HEK293 (cell line): Measurements from ENCODE around the gene SNX13.
A peak's percentile ranks its signal among the peaks of the same experiment; 100 is the strongest.

Source experiments
- CTCF ChIA-PET: fragments of 350-600 bp; formaldehyde crosslinking; extraction: SDS; loops from one replicate; lab custom pipeline; 2021; ENCODE audit warnings: antibody characterized with exemption; lab: Yijun Ruan, JAX
- POLR2A ChIA-PET: fragments of 300-600 bp; formaldehyde crosslinking; extraction: SDS; loops from one replicate; lab custom pipeline; 2020; ENCODE audit warnings: antibody characterized with exemption, inconsistent platforms; lab: Yijun Ruan, JAX
- H3K27ac ChIP-seq: fragments of 200-500 bp; sonication (Bioruptor generic); 2 replicates; pipeline ENCODE4 v1.5.1; 2014; ENCODE audit warnings: low read depth, low read length, control low read depth, inconsistent platforms; ENCODE audit errors: extremely low read depth
- H3K36me3 ChIP-seq, 2 experiments: fragments of 200-500 bp in 1 of 2; sonication (Bioruptor generic) in 1 of 2; 1 replicate in 1 of 2; 2 replicates in 1 of 2; pipeline ENCODE4 v1.5.1; 2014 to 2017; ENCODE audit warnings: inconsistent platforms in 2 of 2, low read length in 2 of 2; ENCODE audit not compliant: control insufficient read depth in 2 of 2, insufficient read depth in 1 of 2
- H3K4me1 ChIP-seq: fragments of 200-500 bp; sonication (Bioruptor generic); 2 replicates; pipeline ENCODE4 v1.5.1; 2014; ENCODE audit warnings: mild to moderate bottlenecking, low read length, inconsistent platforms; ENCODE audit not compliant: control insufficient read depth, insufficient read depth
- H3K4me3 ChIP-seq: 2 replicates; pipeline ENCODE4 v1.5.1; 2011; ENCODE audit warnings: low read depth, mild to moderate bottlenecking, control low read depth, low read length, moderate library complexity
- H3K9me3 ChIP-seq: fragments of 200-500 bp; sonication (Bioruptor generic); 2 replicates; pipeline ENCODE4 v1.5.1; 2014; ENCODE audit warnings: low read depth, low read length, inconsistent platforms; ENCODE audit not compliant: control insufficient read depth, insufficient read depth
- BCL11B ChIP-seq: fragments of 450-650 bp; formaldehyde crosslinking; IDR thresholded peaks from 2 replicates; pipeline ENCODE4 v1.5.1; 2016; ENCODE audit warnings: low read depth, missing biosample characterization, missing genetic modification characterization
- GLIS2 ChIP-seq: fragments of 450-650 bp; formaldehyde crosslinking; IDR thresholded peaks from 2 replicates; pipeline ENCODE4 v1.5.1; 2016; ENCODE audit warnings: missing biosample characterization, missing genetic modification characterization
- KLF17 ChIP-seq: fragments of 450-650 bp; formaldehyde crosslinking; IDR thresholded peaks from 2 replicates; pipeline ENCODE4 v1.5.1; 2016; ENCODE audit warnings: missing biosample characterization, missing genetic modification characterization
- KLF8 ChIP-seq: fragments of 450-650 bp; formaldehyde crosslinking; IDR thresholded peaks from 2 replicates; pipeline ENCODE4 v1.5.1; 2016; ENCODE audit warnings: missing biosample characterization, missing genetic modification characterization
- PRDM1 ChIP-seq: fragments of 450-650 bp; formaldehyde crosslinking; IDR thresholded peaks from 2 replicates; pipeline ENCODE4; 2016; ENCODE audit warnings: missing biosample characterization, missing genetic modification characterization
- PRDM6 ChIP-seq: fragments of 450-650 bp; formaldehyde crosslinking; IDR thresholded peaks from 2 replicates; pipeline ENCODE4 v1.5.1; 2017; ENCODE audit warnings: missing biosample characterization, missing genetic modification characterization
- SCRT1 ChIP-seq: fragments of 450-650 bp; formaldehyde crosslinking; IDR thresholded peaks from 2 replicates; pipeline ENCODE4 v1.5.1; 2016; ENCODE audit warnings: missing biosample characterization, missing genetic modification characterization, borderline replicate concordance
- SCRT2 ChIP-seq: fragments of 450-650 bp; formaldehyde crosslinking; IDR thresholded peaks from 2 replicates; pipeline ENCODE4 v1.5.1; 2016; ENCODE audit warnings: missing biosample characterization, missing genetic modification characterization
- TRIM28 ChIP-seq: IDR thresholded peaks from 2 replicates; pipeline ENCODE4 v1.6.1; 2011; ENCODE audit warnings: low read length, control low read depth, borderline replicate concordance
- ZBTB48 ChIP-seq: fragments of 450-650 bp; formaldehyde crosslinking; IDR thresholded peaks from 2 replicates; pipeline ENCODE4 v1.5.1; 2016; ENCODE audit warnings: missing biosample characterization, missing genetic modification characterization
- ZFP69B ChIP-seq: fragments of 450-650 bp; formaldehyde crosslinking; IDR thresholded peaks from 2 replicates; pipeline ENCODE4 v1.5.1; 2016; ENCODE audit warnings: missing biosample characterization, missing genetic modification characterization
- ZNF114 ChIP-seq: fragments of 450-650 bp; formaldehyde crosslinking; IDR thresholded peaks from 2 replicates; pipeline ENCODE4 v1.5.0; 2017; ENCODE audit warnings: missing biosample characterization, missing genetic modification characterization
- ZNF140 ChIP-seq: fragments of 450-650 bp; formaldehyde crosslinking; IDR thresholded peaks from 2 replicates; pipeline ENCODE4 v1.5.1; 2016; ENCODE audit warnings: missing biosample characterization, missing genetic modification characterization
- ZNF146 ChIP-seq: fragments of 450-650 bp; formaldehyde crosslinking; IDR thresholded peaks from 2 replicates; pipeline ENCODE4 v1.5.1; 2016; ENCODE audit warnings: missing biosample characterization, missing genetic modification characterization
- ZNF26 ChIP-seq: fragments of 450-650 bp; formaldehyde crosslinking; IDR thresholded peaks from 2 replicates; pipeline ENCODE4 v1.5.1; 2016; ENCODE audit warnings: missing biosample characterization, missing genetic modification characterization
- ZNF311 ChIP-seq: fragments of 450-650 bp; formaldehyde crosslinking; IDR thresholded peaks from 2 replicates; pipeline ENCODE4 v1.5.1; 2017; ENCODE audit warnings: missing biosample characterization, missing genetic modification characterization, borderline replicate concordance
- ZNF426 ChIP-seq: fragments of 450-650 bp; formaldehyde crosslinking; IDR thresholded peaks from 2 replicates; pipeline ENCODE4 v1.5.1; 2017; ENCODE audit warnings: missing biosample characterization, missing genetic modification characterization, mild to moderate bottlenecking, inconsistent platforms, moderate library complexity
- ZNF433 ChIP-seq: fragments of 450-650 bp; formaldehyde crosslinking; IDR thresholded peaks from 2 replicates; pipeline ENCODE4 v1.5.1; 2016; ENCODE audit warnings: missing biosample characterization, missing genetic modification characterization, low read depth
- ZNF501 ChIP-seq: fragments of 450-650 bp; formaldehyde crosslinking; IDR thresholded peaks from 2 replicates; pipeline ENCODE4 v1.5.1; 2016; ENCODE audit warnings: missing biosample characterization, missing genetic modification characterization
- ZNF510 ChIP-seq: fragments of 450-650 bp; formaldehyde crosslinking; IDR thresholded peaks from 2 replicates; pipeline ENCODE4 v1.5.1; 2018; ENCODE audit warnings: mild to moderate bottlenecking, missing genetic modification characterization, missing biosample characterization; ENCODE audit not compliant: insufficient replicate concordance
- ZNF514 ChIP-seq: fragments of 450-650 bp; formaldehyde crosslinking; IDR thresholded peaks from 2 replicates; pipeline ENCODE4 v1.5.1; 2016; ENCODE audit warnings: missing biosample characterization, missing genetic modification characterization
- ZSCAN30 ChIP-seq: fragments of 450-650 bp; IDR thresholded peaks from 2 replicates; pipeline ENCODE4 v1.5.1; 2018; ENCODE audit warnings: missing biosample characterization, mild to moderate bottlenecking, missing genetic modification characterization, moderate library complexity
- TF ChIP-seq, protein P1 (sequence below): fragments of 450-650 bp; formaldehyde crosslinking; IDR thresholded peaks from 2 replicates; pipeline ENCODE4 v1.5.1; 2016; ENCODE audit warnings: missing biosample characterization, missing genetic modification characterization

The SNX13 gene

DNA sequence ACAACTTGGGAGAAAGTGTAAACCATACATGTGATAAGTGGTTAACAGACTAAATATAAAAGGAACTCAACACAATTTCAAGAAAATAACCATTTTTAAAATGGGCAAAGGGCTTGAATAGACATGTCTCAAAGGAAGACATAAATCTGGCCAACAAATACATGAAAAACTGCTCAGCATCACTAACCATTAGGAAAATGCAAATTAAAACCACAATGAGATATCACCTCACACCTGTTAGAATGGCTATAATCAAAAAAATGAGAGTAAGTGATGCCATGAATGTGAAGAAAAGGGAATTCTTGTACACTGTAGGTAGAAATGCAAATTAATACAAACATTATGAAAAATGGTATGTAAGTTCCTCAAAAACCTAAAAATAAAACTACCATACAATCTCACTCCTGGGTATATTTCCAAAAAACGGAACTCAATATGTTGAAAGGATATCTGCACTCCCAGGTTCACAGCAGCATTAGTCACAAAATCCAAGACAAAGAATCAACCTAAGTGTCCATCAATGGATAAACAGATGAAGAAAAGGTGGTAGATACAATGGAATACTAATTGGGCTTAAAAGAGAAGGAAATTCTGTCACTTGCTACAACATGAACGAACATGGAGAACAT is 5.6 kb downstream of the SNX13 start:
- POLR2A ChIA-PET = no interaction called here
- no peak overlapping the region for H3K4me3 ChIP-seq
- peaks cover 3% of the 10 kb centered on the region for H3K4me1 ChIP-seq

GRCh38 chr7:17934094-17934493 is 6.2 kb downstream of the SNX13 start:
- no peak for TF ChIP-seq KLF17
- peak; percentile 40; the same call in 1 of the 2 replicates for TF ChIP-seq PRDM6 (tag by site-specific recombination)
- no peaks in the 10 kb centered on the region for H3K36me3 ChIP-seq
- CTCF ChIA-PET = interaction anchor here (0.6 kb wide), 1 partner anchor 219 kb away, joined by 8 read pairs; no protein-coding TSS in a partner anchor
- H3K4me3 ChIP-seq = no peak overlapping the region
- no peak overlapping the region for H3K27ac ChIP-seq
- no peaks in the 10 kb centered on the region for H3K9me3 ChIP-seq
- POLR2A ChIA-PET = no interaction called here
- H3K4me1 ChIP-seq = peaks cover 3% of the 10 kb centered on the region

More for the DNA sequence above, 5.6 kb downstream of the SNX13 start:
- Histone ChIP-seq H3K27ac (no peak overlapping the region), H3K36me3 (no peaks in the 10 kb centered on the region), H3K9me3 (no peaks in the 10 kb centered on the region)
- TF ChIP-seq BCL11B (tag by site-specific recombination) (no peak), SCRT2 (tag by site-specific recombination) (peak; percentile 53; the same call in 1 of the 2 replicates), PRDM1 (no peak)
- CTCF ChIA-PET = no interaction called here

DNA sequence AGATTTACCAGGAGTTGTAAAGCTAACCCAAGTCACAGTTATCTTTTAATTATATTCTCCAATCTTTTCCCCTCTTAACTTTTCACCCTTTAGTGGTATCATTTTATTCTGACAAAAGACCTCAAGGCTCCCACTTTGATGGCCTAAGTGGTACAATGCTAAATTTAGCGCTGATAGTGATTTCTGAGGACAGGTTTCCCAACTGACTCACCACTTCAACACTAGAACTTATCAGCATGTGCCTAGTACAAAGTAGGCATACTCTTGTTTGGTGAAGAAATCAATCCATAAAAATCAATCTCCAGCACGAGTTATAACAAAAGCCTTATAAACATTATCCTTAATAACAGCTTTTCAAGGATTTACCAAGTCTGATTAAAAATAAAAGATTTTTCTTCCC is 7.5 kb downstream of the SNX13 start:
- Histone ChIP-seq H3K36me3 (no peaks in the 10 kb centered on the region), H3K27ac (no peak overlapping the region), H3K4me1 (peaks cover 3% of the 10 kb centered on the region), H3K4me3 (no peak overlapping the region), H3K9me3 (no peaks in the 10 kb centered on the region)
- ChIA-PET POLR2A (no interaction called here), CTCF (no interaction called here)
- TF ChIP-seq ZNF140 (tag by site-specific recombination) (no peak), SCRT1 (tag by site-specific recombination) (no peak), ZNF510 (tag by site-specific recombination) (no peak), KLF8 (tag by site-specific recombination) (no peak), ZNF311 (tag by site-specific recombination) (no peak), ZNF114 (no peak), ZNF514 (tag by site-specific recombination) (no peak), TRIM28 (no peak), ZNF146 (no peak), ZNF433 (no peak), GLIS2 (tag by site-specific recombination) (no peak), ZNF426 (tag by site-specific recombination) (no peak), ZNF501 (tag by site-specific recombination) (no peak), ZBTB48 (no peak), ZSCAN30 (no peak), ZNF26 (tag by site-specific recombination) (no peak), ZFP69B (tag by site-specific recombination) (no peak)
- TF ChIP-seq, protein P1, sequence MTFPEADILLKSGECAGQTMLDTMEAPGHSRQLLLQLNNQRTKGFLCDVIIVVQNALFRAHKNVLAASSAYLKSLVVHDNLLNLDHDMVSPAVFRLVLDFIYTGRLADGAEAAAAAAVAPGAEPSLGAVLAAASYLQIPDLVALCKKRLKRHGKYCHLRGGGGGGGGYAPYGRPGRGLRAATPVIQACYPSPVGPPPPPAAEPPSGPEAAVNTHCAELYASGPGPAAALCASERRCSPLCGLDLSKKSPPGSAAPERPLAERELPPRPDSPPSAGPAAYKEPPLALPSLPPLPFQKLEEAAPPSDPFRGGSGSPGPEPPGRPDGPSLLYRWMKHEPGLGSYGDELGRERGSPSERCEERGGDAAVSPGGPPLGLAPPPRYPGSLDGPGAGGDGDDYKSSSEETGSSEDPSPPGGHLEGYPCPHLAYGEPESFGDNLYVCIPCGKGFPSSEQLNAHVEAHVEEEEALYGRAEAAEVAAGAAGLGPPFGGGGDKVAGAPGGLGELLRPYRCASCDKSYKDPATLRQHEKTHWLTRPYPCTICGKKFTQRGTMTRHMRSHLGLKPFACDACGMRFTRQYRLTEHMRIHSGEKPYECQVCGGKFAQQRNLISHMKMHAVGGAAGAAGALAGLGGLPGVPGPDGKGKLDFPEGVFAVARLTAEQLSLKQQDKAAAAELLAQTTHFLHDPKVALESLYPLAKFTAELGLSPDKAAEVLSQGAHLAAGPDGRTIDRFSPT = no peak
